ENCODE results near the gene MRPS18A.

Gene MRPS18A

DNA sequence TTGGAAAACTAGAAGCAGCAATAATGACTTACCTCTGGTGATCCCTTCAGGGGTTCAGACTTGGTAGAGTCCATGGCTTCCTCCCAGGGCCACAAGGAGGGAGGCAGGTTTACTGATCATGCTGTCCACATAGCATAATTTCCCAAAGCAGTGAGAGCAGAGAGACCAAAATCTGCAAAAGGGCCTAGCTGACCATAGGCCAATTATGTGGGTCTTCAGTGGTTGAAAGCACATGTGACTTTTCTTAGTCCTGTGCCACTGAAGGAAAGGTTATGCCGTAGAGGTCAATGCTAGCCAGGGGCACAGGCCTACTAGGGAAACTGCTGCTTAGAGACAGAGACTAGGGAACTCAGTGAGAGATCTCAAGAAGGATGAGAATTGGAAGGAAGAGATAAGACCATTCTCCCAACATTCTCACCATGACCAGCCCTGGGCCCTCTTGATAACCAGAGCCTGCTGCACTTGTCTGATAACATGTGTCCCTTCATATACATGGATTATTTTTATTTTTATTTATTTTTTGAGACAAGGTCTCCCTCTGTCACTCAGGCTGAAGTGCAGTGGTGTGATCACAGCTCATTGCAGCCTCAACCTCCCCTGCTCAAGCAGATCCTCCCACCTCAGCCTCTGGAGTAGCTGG lies 56.5 kb downstream of the MRPS18A start:
- DNase-seq = no peak

DNA sequence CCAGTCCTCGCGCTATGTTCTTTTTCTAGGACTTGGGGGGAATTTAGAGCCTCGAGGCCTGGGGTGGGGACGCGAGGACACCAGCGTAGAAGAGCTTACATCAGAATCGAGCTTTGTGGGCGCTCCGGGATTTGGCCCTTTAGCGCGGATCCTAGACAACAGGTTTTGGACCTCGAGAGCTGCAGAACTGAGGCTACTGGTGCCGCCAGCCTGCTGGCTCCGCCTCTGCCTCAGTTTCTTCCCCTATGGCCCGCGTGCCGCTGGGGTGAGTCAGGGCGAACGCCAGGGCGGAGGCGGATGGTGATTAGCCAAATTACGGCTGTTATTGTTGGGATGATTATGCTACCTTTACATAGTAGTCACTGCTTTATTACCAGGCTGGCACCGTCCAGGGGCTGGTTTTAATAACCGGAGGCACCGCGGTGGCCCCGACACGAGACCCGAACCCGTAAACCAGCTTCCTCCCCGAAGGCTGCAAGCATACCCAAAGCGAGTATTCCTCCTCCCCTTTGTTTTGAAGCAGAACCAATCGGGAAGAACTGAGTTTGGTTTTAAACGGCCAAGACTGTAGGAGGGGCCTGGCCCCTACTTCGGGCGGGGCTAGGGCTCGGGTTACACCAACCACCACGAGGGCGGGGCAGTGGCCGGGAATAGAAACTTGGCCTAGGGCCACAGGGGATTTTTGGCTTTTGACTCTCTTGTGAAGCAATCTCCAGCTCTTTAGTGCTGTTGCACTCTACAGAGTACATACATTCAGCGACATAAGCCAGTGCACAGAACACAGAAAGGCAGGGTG lies 57.9 kb downstream of the MRPS18A start:
- peak; percentile 95 for DNase-seq

DNA sequence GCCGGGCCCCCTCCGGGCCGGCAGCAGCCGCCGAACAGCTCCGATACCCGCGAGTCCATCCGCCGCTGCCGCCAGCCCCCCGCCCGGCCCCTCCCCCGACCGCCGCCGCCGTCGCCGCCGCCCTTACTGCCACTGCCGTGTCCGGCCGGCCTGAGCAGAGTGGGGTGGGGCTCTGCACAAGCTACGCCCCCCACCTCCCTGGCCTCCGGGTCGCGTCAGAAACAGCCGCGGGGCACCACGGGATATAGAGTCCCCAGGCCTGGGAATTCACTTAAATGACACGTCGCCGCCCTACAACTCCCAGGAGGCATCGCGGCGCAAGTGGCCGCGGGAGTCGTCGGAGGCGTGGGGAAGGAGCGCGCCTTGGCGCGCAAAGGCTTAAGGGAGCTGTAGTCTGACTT lies 58.5 kb downstream of the MRPS18A start, which contains the start of gene GTPBP2:
Gene GTPBP2, minus strand, starts transcription at position 161 of the 401 bp plus-strand sequence. Its CDS starts 102 bp downstream, at position 59.
- peak; percentile 96 for DNase-seq

DNA sequence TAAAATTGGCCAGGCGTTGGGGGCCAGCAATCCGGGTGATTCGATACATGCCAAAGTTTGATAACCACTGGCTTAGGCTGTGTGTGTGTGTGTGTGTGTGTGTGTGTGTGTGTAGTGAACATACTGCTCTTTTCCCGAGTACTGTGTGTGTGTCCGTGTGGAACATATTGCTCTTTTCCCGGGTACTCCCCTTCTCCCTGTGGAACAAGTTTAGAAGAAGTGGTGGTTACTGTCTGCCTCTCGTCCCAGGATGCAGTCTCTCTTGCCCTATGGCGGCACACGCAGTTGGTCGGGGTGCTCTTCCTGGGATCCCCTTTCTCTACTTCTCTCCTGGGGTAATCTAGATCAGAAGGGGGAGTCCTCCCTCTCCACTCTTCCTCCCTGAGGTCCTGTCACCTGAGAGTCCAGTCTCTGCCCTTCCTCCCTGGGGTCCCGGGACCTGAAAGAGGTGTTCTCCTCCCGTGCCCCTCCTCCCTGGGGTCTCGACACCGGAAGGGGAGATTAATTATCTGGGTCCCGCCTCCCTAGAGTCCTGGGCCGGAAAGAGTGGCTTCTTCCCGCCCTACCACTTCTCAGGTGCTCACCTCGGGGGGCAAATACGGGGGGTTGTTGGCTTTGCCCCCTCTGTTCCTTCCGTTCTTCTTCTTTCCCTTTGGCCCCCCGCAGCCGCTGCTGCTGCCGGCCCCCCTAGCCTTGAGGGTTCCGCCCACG lies 59.0 kb downstream of the MRPS18A start:
- DNase-seq = no peak

DNA sequence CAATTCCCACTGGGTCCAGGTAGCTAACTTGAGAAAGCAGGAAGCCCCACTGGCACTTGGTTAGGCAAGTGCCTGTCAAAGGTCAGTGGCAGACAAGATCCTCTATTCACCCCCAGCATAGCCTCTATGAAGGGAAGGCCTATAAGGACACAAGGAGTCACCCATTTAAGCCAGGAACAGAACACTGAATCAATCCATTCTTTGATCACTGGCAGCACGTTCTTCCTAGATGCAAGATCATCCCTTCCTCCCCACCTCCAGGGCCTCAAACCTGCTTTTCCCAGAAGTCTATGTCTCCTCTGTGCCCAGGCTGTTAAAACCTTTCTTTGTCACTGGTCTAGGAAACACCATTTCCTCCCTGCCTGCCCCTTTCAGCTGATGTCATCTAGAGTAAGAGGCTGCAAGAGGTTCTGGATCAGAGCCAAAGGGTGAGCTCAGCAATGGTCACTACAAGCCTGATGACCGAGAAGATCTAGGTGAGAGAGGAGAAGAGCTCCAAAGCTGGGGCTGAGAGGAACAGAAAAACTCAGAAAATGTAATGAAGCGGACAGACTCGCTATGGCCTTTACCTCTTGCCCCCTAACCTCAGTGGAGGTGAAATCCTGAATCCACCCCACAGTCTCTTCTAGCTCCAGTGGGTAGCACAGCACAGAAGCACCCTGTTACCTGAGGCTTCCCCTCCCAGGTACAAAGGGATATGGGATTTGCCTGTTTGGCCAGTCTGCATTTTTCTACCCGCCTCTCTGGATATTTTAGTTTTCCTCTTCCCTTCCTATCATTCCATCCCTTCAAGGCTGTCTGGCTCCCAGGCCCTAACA lies 60.4 kb downstream of the MRPS18A start:
- no peak for DNase-seq

DNA sequence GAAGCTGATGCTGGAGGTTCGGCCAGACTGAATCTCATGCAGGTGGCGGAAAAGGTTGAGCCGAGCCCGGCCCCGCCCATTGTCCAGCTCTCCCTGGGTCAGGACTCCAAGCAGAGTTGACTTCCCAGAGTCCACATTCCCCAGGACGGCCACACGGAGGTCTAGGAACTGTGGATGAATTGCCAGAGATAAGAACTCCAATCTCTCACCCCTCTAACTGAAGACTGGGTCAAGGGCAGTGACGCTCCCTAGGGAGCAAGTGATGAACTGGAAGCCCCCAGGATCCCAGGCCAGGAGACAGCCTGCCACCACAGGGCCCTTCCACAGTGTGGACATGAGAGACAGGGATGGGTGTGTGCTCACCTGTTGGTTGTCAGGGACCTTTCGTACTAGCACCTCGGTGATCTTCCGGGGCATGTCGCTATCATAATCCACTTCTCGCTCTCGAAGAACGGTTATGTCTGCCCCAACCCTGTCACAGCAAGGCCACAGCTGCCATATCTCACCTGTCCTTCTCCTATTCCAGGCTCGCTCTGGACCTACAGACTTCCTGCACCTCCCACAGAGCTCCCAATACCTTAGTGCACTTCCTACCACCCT lies 62.1 kb downstream of the MRPS18A start:
- DNase-seq = no peak

DNA sequence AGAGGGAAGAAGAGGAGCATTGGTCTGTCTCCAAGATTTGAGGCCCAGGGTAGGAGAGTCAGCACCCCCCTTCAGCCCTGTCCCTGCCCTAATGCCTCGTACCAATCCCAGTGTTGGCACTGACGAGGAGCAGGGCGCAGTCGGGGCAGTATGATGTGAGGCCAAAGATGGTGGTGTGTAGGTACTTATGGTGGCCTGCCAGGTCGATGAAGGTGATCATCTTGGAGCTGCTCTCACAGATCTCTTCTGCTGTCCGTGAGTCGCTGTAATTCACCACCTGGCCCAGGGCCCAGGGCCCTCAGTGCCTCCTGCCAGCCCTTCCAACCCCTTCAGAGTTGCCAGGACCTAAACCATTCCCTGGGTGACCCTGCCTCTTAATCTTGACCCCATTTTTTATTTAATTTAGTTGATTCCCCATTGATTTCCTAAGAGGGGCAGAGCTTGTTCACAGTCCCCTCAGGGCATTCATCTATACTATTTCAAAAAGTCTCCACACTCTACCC lies 62.8 kb downstream of the MRPS18A start:
- DNase-seq = no peak

DNA sequence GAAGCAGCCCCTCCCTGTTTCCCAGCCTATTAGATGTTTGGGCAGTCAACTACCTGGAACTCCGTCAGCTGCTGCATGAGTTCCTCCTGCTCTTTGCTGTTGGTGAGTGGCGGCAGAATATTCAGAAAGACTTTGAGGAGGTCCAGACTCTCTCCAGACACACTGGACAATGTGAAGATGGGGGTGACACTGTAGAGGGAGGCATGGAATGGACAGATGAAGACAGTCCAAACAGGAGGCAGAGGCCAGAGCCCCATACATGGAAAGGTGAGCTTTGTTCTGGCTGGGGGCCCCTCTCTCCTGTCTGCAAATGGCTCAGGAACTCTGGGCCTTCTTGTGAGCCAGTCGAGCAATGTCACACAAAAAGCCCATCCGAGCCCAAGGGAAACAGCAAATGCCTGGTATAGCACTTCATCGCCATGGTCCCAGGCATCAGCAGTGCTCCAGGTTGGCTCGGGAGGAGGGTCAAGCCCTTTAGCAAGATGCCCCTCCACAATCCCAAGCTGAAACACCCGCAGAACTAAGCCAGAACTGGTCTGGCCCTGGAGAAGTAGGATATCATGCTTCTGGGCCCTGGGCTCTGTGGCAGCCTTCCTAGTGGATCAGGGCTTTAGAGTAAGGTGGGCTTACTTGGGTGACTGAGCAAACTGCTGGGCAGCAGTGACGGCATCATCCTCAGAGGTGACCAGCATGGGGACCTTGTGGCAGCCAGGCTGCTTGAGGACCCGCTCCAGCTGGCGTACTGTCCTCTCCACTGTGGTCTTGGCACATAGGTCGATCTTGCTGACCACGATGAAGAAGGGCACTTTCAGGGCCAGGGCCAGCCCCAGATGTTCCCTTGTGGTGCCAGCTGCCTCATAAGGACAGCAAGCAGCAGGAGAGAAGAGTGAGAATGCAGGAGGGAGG lies 63.5 kb downstream of the MRPS18A start:
- no peak for DNase-seq

DNA sequence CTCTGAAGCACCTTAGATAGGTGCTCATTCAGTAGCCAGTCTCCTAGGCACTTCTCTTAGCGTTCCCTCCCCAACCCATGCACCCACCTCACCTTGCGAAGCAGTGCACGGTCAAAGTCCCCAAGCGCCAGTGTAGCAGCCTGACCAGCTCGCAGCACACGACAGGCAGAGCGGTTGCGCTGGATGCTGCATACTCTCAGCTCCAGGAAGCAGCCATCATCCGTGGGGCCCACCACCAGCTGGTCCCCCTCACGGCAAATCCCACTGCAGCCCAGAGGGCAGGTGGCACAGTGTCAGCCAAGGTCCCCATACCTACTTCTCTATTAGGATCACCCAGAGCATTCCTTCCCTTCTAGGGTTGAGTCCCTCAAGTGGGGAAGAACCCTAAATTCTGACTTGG lies 65.0 kb downstream of the MRPS18A start:
- DNase-seq = no peak

DNA sequence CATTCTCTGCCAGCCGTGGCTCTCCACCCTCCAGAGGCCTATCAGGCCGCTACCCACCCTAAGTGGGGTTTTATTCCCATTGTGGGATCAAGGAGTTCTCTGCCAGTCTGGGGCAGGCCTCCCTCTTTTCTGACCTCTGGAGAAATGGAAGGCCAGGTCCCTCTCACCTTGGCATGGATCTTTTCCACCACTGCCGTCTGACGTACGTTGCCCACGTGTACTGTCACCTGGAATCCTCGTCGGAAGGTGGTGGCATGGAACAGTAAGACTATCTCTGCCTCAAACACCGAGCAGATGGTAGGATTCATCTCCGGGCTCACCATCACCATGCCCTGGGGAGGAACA lies 65.8 kb downstream of the MRPS18A start:
- no peak for DNase-seq

All from GF-D8 (cell line).